H1 (cell line): ENCODE data around the gene RNF225. TPM values are rescaled to one million over a fixed set of nuclear protein-coding genes. Genes with fewer than 3 reads are reported as not detected.

Source experiments
- CTCF ChIA-PET: fragments of 300-600 bp; sonication (Branson Sonifier 250); formaldehyde crosslinking; loops from one replicate; lab custom pipeline; 2021; ENCODE audit not compliant: partially characterized antibody; lab: Charles Lee
- POLR2A ChIA-PET: fragments of 300-600 bp; sonication (Branson Sonifier 250); formaldehyde crosslinking; loops from one replicate; lab custom pipeline; 2021; ENCODE audit warnings: inconsistent platforms; ENCODE audit not compliant: partially characterized antibody; lab: Charles Lee
- DNase-seq, 2 experiments: peaks; one replicate each; pipeline versions ENCODE4 v3.0.0 to v3.0.0-alpha.2; 2010 to 2022; ENCODE audit warnings: low spot score in 2 of 2, low read depth in 1 of 2, mixed read lengths in 1 of 2
- FAIRE-seq: peaks from 2 replicates; lab custom pipeline; 2011; peaks lifted over from hg19 to GRCh38; lab: Jason Lieb, UNC
- H2AFZ ChIP-seq: 2 replicates; pipeline ENCODE4 v1.8.1; 2012; ENCODE audit warnings: low read length, inconsistent platforms
- H2AK5ac ChIP-seq: 2 replicates; pipeline ENCODE4 v1.6.1; 2013; ENCODE audit warnings: low read depth, low read length
- H2BK120ac ChIP-seq: replicated peaks from 2 replicates; pipeline ENCODE3; 2013; ENCODE audit warnings: low read depth, low read length, inconsistent platforms
- H2BK12ac ChIP-seq: 2 replicates; pipeline ENCODE4 v1.6.1; 2013; ENCODE audit warnings: low read depth, low read length
- H2BK15ac ChIP-seq: 2 replicates; pipeline ENCODE4 v1.6.1; 2013; ENCODE audit warnings: low read length
- H2BK20ac ChIP-seq: 2 replicates; pipeline ENCODE4 v1.6.1; 2013; ENCODE audit warnings: low read length
- H2BK5ac ChIP-seq: 2 replicates; pipeline ENCODE4 v1.6.1; 2013; ENCODE audit warnings: low read depth, low read length
- H3K14ac ChIP-seq: 2 replicates; pipeline ENCODE4 v1.6.1; 2013; ENCODE audit warnings: inconsistent platforms; ENCODE audit not compliant: insufficient read length
- H3K18ac ChIP-seq: 2 replicates; pipeline ENCODE4 v1.6.1; 2013; ENCODE audit warnings: low read length; ENCODE audit errors: extremely low read depth
- H3K23ac ChIP-seq: 2 replicates; pipeline ENCODE4 v1.6.1; 2013; ENCODE audit warnings: inconsistent platforms; ENCODE audit not compliant: insufficient read length
- H3K23me2 ChIP-seq: 2 replicates; pipeline ENCODE4 v1.6.1; 2013; ENCODE audit warnings: low read depth, low read length
- H3K27ac ChIP-seq: 2 replicates; pipeline ENCODE4 v1.6.1; 2011; ENCODE audit warnings: low read depth, low read length, inconsistent platforms
- H3K27me3 ChIP-seq, 4 experiments: replicated peaks in 1 of 4; 1 replicate in 1 of 4; 2 replicates in 3 of 4; pipeline versions ENCODE4 v1.6.1 to v1.8.1; 2011 to 2013; ENCODE audit warnings: low read length in 3 of 4, mild to moderate bottlenecking in 3 of 4, inconsistent platforms in 2 of 4, mixed read lengths in 2 of 4, moderate library complexity in 1 of 4; ENCODE audit not compliant: control insufficient read depth in 3 of 4, insufficient read depth in 3 of 4; ENCODE audit errors: extremely low read depth in 1 of 4
- H3K36me3 ChIP-seq, 4 experiments: 2 replicates each; pipeline versions ENCODE4 v1.6.1 to v1.8.1; 2011 to 2013; ENCODE audit warnings: mild to moderate bottlenecking in 4 of 4, low read length in 3 of 4, moderate library complexity in 2 of 4, control low read depth in 1 of 4, inconsistent platforms in 1 of 4; ENCODE audit not compliant: insufficient read depth in 4 of 4, control insufficient read depth in 2 of 4
- H3K4ac ChIP-seq: replicated peaks from 2 replicates; pipeline ENCODE3; 2013; ENCODE audit warnings: low read length, low read depth, mixed read lengths, inconsistent platforms; ENCODE audit not compliant: insufficient read length
- H3K4me1 ChIP-seq, 4 experiments: replicated peaks in 1 of 4; 1 replicate in 1 of 4; 2 replicates in 3 of 4; pipeline versions ENCODE4 v1.6.1 to v1.8.1; 2011 to 2013; ENCODE audit warnings: low read length in 3 of 4, inconsistent platforms in 2 of 4, mixed read lengths in 1 of 4; ENCODE audit not compliant: insufficient read depth in 4 of 4, control insufficient read depth in 3 of 4
- H3K4me2 ChIP-seq, 2 experiments: 2 replicates each; pipeline versions ENCODE4 v1.6.1 to v1.8.1; 2011 to 2013; ENCODE audit warnings: low read depth in 2 of 2, low read length in 2 of 2, control low read depth in 1 of 2, inconsistent platforms in 1 of 2, mild to moderate bottlenecking in 1 of 2; ENCODE audit not compliant: insufficient read depth in 1 of 2
- H3K4me3 ChIP-seq, 4 experiments: fragments of 200-600, 300-600 bp in 1 of 4; sonication (generic), shearing (Covaris generic), sonication (Bioruptor Twin) in 1 of 4; 2 replicates each; pipeline versions ENCODE4 v1.5.1 to v1.8.1; 2011 to 2016; ENCODE audit warnings: low read length in 4 of 4, low read depth in 3 of 4, control low read depth in 2 of 4, inconsistent platforms in 2 of 4, mild to moderate bottlenecking in 2 of 4, mixed read lengths in 1 of 4, moderate library complexity in 1 of 4; ENCODE audit not compliant: insufficient read depth in 2 of 4; ENCODE audit errors: extremely low read depth in 1 of 4
- H3K56ac ChIP-seq: replicated peaks from 2 replicates; pipeline ENCODE3; 2013; ENCODE audit warnings: low read depth, mild to moderate bottlenecking, mixed read lengths, low read length, inconsistent platforms; ENCODE audit not compliant: insufficient read length
- H3K79me1 ChIP-seq: 2 replicates; pipeline ENCODE4 v1.6.1; 2013; ENCODE audit warnings: low read depth, low read length, control low read depth
- H3K79me2 ChIP-seq, 2 experiments: 2 replicates each; pipeline versions ENCODE4 v1.6.1 to v1.8.1; 2012 to 2013; ENCODE audit warnings: low read length in 2 of 2, mild to moderate bottlenecking in 2 of 2, inconsistent platforms in 1 of 2; ENCODE audit not compliant: insufficient read depth in 2 of 2, control insufficient read depth in 1 of 2
- H3K9ac ChIP-seq, 4 experiments: replicated peaks in 1 of 4; 1 replicate in 1 of 4; 2 replicates in 3 of 4; pipeline versions ENCODE4 v1.6.1 to v1.8.1; 2011 to 2013; ENCODE audit warnings: low read depth in 3 of 4, low read length in 3 of 4, control low read depth in 2 of 4, mild to moderate bottlenecking in 2 of 4, moderate library complexity in 2 of 4, inconsistent platforms in 1 of 4; ENCODE audit errors: extremely low read depth in 1 of 4
- H3K9me3 ChIP-seq, 2 experiments: 2 replicates each; pipeline versions ENCODE4 v1.6.1 to v1.8.1; 2012 to 2013; ENCODE audit warnings: mild to moderate bottlenecking in 2 of 2, moderate library complexity in 2 of 2, control low read depth in 1 of 2, inconsistent platforms in 1 of 2, low read depth in 1 of 2, low read length in 1 of 2, mixed read lengths in 1 of 2; ENCODE audit not compliant: insufficient read depth in 2 of 2
- H4K20me1 ChIP-seq, 2 experiments: replicated peaks in 1 of 2; 2 replicates each; pipeline versions ENCODE3 to v1.8.1; 2011 to 2013; ENCODE audit warnings: inconsistent platforms in 2 of 2, low read length in 2 of 2, mild to moderate bottlenecking in 1 of 2; ENCODE audit not compliant: insufficient read depth in 2 of 2, control insufficient read depth in 1 of 2
- H4K5ac ChIP-seq: 2 replicates; pipeline ENCODE4 v1.6.1; 2013; ENCODE audit warnings: low read length, low read depth, mixed read lengths, inconsistent platforms; ENCODE audit not compliant: insufficient read length
- H4K8ac ChIP-seq: 2 replicates; pipeline ENCODE4 v1.8.0; 2013; ENCODE audit warnings: mild to moderate bottlenecking, moderate library complexity, low read length, inconsistent platforms; ENCODE audit not compliant: insufficient read depth; ENCODE audit errors: extremely low read depth
- H4K91ac ChIP-seq: replicated peaks from 2 replicates; pipeline ENCODE3; 2013; ENCODE audit warnings: low read length, mixed read lengths, inconsistent platforms; ENCODE audit not compliant: insufficient read length
- CTCF ChIP-seq, 3 experiments: IDR thresholded peaks; 1 replicate in 2 of 3; 2 replicates in 1 of 3; pipeline versions ENCODE4 v1.5.1 to v1.6.1; 2011; ENCODE audit warnings: low read length in 3 of 3, mild to moderate bottlenecking in 3 of 3, inconsistent platforms in 2 of 3, low read depth in 1 of 3, moderate library complexity in 1 of 3; ENCODE audit not compliant: insufficient read depth in 1 of 3; ENCODE audit errors: control extremely low read depth in 1 of 3
- GTF2F1 ChIP-seq: IDR thresholded peaks from 2 replicates; pipeline ENCODE4 v1.6.1; 2012; ENCODE audit warnings: low read depth, low read length, improper control_type of control experiment, borderline replicate concordance
- RAD21 ChIP-seq, 2 experiments: IDR thresholded peaks in 1 of 2; conservative IDR thresholded peaks in 1 of 2; 2 replicates each; pipeline ENCODE4 v1.6.1; 2011; ENCODE audit warnings: low read depth in 2 of 2, low read length in 2 of 2, improper control_type of control experiment in 1 of 2, inconsistent platforms in 1 of 2, mild to moderate bottlenecking in 1 of 2, moderate library complexity in 1 of 2
- WGBS, 2 experiments: shearing (Covaris generic) in 1 of 2; methylation state at CpG; one replicate each; pipeline versions ENCODE4 v1.1.6 to v1.1.7; 2013 to 2015; ENCODE audit warnings: low lambda C conversion rate in 2 of 2, mixed read lengths in 2 of 2, inconsistent platforms in 1 of 2, low coverage in 1 of 2, missing lambda C conversion rate in 1 of 2; ENCODE audit not compliant: insufficient replicate concordance in 2 of 2, insufficient coverage in 1 of 2, insufficient read length in 1 of 2; ENCODE audit errors: extremely low coverage in 1 of 2, missing lambda C conversion rate in 1 of 2; 5-methylcytosine and 5-hydroxymethylcytosine counted together
- polyA plus RNA-seq, 7 experiments: library from polyadenylated mRNA; depleted of rRNA in 3 of 7; stranded (reverse) in 5 of 7; unstranded in 2 of 7; fragments of >200 nt in 5 of 7; fragments of 200-250 nt in 2 of 7; gene quantifications; 1 replicate in 5 of 7; 2 replicates in 1 of 7; 4 replicates in 1 of 7; pipeline versions ENCODE4 v1.2.1 to v1.2.3, GENCODE V29; 2011 to 2013; ENCODE audit warnings: missing spikeins in 2 of 7, mixed read lengths in 2 of 7
- total RNA-seq: library from RNA; stranded (reverse); fragmentation: NEBNext Ultra II Directional; extraction: Animal tissue kit (Norgen Biotek cat#: 25700); gene quantifications from 2 replicates; pipeline ENCODE4 v1.2.1, GENCODE V29; 2021

RNF225 gene
- total and polyA plus RNA-seq, 2 of the 8 experiments (the other 6 are each of a cell fraction or from before 2014, with no cell fraction given), result 0.17 to 1.0 TPM

GRCh38 chr19:58372311-58373133 lies 22.9 kb upstream of the RNF225 start:
- Histone ChIP-seq H3K9me3 (no peaks in the 10 kb centered on the region), H3K4me3 (no peak overlapping the region), H3K9ac (no peak overlapping the region), H3K79me1 (0 out of 2 replicates have a peak, but pooled peaks cover 2% of the 10 kb centered on the region), H3K14ac (no peak overlapping the region), H2BK5ac (no peak overlapping the region), H2BK15ac (no peak overlapping the region), H3K56ac (no peak overlapping the region), H3K4me2 (no peak overlapping the region), H3K36me3 (no peaks in the 10 kb centered on the region), H3K27ac (no peak overlapping the region), H3K4me1 (no peaks in the 10 kb centered on the region), H3K23ac (no peak overlapping the region), H3K4ac (no peak overlapping the region), H3K18ac (no peak overlapping the region), H3K27me3 (no peaks in the 10 kb centered on the region), H4K20me1 (peaks cover 0 to 3% of the 10 kb centered on the region in 2 experiments), H3K79me2 (no peaks in the 10 kb centered on the region), H4K8ac (no peak overlapping the region), H2BK120ac (no peak overlapping the region), H3K23me2 (no peaks in the 10 kb centered on the region), H2BK20ac (no peak overlapping the region), H4K91ac (no peak overlapping the region), H2AK5ac (no peak overlapping the region), H4K5ac (no peak overlapping the region), H2BK12ac (no peak overlapping the region), H2AFZ (no peak overlapping the region)
- no peak for DNase-seq
- CTCF ChIA-PET, result interaction anchor here (0.7 to 2.0 kb wide), 5 partner anchors 14 to 154 kb away, joined by 3 to 10 read pairs (median 3); partner anchors contain the start of gene ZNF544
- TF ChIP-seq RAD21 (IDR thresholded peaks at IDR 0.05 in 1 of 2, conservative IDR thresholded peaks at IDR 0.05 in 1 of 2; ENCODE audit: low read depth in 2 of 2, low read length in 2 of 2) (peak; percentile 31 to 49; a peak in 3 of 4 replicates), CTCF (IDR thresholded peaks at IDR 0.05; ENCODE audit: control extremely low read depth in 1 of 3, insufficient read depth in 1 of 3, low read depth in 1 of 3, low read length in 3 of 3) (peak in 2 of 3 experiments; percentile 43 to 55; a peak in 3 of 4 replicates), GTF2F1 (no peak)
- POLR2A ChIA-PET, result interaction anchor here (0.8 to 8.5 kb wide), 9 partner anchors 9 to 67 kb away, joined by 3 to 94 read pairs (median 4); partner anchors contain the start of genes ERVK3-1, RPS5 and ZNF497
- FAIRE-seq, result peak; percentile 66
- WGBS, 2 experiments, result 82% methylated on average over 15 of the region's 15 CpGs; no CpG with 5 or more reads in 1 of the 2 experiments
